Breast epithelium (tissue), 3 donors: ENCODE measurements around the gene GPRC6A.

Source experiments
- CTCF ChIP-seq, 3 donors: fragments of 450-650 bp; IDR thresholded peaks; one replicate each; pipeline ENCODE4 v1.5.1; 2016 to 2017; ENCODE audit warnings: antibody characterized with exemption in 3 of 3, mild to moderate bottlenecking in 3 of 3, moderate library complexity in 3 of 3
- POLR2A ChIP-seq: fragments of 450-650 bp; IDR thresholded peaks from one replicate; pipeline ENCODE4 v1.6.1; 2016; ENCODE audit warnings: antibody characterized with exemption, mild to moderate bottlenecking, moderate library complexity

- TF ChIP-seq CTCF (IDR thresholded peaks at IDR 0.05) (no peak), POLR2A (no peak)
Measured at GRCh38 chr6:116842459-116842858, 13.6 kb upstream of the GPRC6A start.
